GM21576 (cell line): ENCODE measurements around the gene TMC1.

Source experiments
- ATAC-seq: cut with Tn5 transposase; IDR thresholded peaks from one replicate; pipeline ENCODE4 v1.9.1; 2021; ENCODE audit warnings: mild to moderate bottlenecking, moderate library complexity; ENCODE audit not compliant: unreplicated experiment

Gene TMC1

DNA sequence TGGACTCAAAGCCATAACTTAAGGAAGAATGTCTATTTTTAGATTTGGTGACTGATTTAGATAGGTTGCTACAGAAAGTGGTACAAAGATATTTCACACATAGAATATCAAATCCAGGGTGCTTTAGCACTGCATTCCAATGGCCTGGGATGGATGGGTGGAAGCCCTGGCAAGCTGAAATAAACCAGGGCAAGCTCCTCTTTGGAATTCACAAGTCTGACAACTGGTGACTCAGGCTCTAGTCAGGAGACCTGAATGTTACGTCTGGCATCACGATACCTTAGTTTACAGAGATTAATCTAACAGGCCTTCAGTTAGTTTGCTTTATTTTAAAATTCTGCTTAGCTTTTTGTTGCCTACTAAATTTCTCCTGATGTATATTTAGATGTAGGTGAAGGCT lies 144.0 kb downstream of the TMC1 start:
- ATAC-seq, result no peak

DNA sequence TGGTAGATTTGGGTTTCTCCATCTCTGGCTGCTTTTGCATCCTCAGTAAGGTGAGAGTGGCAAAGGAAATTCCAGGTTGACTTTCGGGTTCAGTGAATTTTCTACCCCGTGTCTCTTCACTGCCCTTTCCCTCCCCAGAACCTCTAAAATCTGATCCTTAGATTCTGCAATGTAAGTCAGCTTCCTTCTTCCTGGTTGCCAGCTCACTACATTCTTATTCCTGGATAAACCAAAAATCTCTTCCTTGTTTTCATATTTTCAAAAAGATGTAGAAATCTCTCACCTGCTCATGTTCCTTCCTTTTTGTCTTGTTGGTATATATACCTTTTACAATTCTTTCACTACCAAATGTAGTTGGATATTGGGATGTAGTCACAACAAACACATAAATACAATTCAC lies 145.8 kb downstream of the TMC1 start:
- no peak for ATAC-seq

DNA sequence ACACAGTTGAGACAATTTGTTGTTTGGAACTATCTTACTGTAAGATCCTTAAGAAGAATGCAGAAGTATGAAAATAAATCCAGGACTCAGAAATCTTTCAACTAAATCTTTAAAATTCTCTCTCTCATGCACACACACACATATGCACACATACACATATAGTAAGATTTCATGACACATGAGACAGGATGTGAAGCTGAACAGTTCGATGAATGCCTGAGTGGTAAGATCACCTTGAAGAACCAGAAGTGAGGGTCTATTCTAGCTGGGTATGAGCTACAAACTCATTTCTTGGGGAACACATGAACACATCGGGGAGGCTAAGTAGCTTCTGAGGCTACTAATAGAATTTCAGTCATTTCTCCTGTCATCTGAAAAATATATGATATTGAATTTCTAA lies 153.6 kb downstream of the TMC1 start:
- no peak for ATAC-seq

DNA sequence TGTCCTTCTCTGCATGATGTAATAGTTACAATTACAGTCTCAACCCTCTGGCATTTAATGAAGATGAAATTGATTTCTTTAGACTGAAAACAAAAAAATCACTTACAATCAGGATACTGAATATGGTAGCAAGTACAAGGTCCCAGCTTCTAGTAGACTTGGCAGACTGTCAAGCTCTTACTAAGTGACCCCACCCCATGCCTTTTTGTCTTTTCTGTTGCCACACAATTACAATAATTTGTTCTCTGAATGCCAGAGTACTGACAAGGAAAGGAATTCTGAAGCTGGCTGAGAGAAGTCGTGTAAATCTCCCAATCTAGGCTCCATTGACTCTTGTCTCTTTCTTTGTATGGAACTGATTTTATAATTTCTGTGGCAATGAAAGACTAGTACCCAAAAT lies 154.2 kb downstream of the TMC1 start:
- ATAC-seq, result no peak

DNA sequence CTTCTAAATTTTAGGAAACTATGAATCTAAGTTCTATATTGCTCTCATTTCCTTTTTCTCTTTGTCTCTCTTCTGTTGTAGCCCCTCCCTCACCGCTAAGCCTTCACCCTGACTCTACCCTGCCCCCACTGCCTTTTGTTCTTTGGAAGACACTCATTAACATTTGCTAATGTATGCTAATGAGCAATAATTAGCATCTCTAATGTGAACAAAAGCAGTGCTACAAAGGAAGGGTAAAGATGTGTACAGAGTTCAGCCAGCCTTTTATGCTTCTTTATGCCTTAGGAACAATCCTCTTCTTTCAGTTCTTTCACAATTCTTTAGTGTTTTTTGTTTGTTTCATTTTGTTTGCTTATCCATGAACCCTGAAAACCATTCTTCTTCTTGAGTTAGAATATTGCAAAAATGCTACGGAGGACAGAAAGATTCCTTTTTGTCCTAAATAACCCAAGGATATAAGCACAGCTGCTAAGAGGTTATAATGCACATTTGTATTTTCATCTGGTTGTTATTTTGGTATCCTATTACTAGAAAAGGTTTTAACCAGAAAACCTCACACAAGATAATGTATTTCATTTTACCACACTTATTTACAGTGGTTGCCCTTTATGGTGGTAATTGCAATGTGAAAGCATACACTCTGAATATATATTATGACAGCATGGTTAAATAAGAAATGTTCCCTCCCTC lies 159.3 kb downstream of the TMC1 start:
- ATAC-seq, result no peak

DNA sequence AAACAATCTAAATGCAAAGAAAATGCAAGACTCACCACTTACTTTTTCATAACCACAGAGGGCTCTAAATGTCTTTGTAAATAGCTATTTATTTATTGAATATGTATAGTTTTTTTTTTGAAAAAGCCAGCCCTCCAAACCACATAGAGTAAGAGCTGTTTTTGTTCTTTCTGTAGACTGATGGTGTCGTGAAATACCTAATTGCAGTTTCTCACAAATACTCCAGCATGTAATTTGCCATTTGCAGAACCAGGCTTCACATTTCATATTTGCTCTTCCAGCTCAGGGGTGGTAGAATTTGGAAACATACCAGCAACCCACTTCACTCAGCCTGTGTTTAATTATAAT lies 159.8 kb downstream of the TMC1 start:
- ATAC-seq, result no peak

DNA sequence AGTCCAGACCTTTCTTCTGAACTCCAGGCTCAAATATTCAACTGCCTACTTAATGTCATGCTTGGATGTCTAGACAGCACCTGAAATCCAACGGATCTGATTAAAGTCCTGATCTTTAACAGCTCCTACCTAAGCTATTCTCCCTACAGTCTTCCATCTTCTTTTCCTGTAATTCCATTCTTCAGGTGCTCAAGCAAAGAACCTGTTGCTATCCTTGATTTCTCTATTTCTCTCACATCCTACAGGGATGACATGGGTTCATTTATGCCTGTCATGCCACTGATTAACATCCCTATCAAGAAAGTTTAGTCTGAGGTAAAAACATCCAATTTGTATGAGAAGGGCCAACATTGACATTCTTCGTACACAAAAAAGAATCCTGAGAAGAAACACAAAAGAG lies 163.2 kb downstream of the TMC1 start:
- ATAC-seq, result no peak

DNA sequence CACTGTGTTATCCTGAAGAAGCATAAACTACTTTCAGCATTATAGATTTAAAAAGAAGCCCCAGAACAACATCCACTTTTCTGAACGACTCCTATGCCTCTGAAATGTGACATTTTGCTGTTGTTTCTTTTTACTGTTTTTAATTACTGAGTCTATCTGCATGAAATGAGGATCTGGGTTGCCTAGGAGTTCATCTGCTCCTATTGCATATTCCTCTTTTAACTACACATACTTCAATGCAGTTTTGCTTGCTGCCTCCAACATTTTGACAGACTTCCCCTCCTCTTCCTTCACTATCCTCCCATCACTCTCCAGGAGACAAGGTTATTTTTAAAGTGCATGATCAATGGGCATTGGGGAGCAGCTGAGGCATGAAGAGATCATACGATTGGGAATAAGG lies 164.5 kb downstream of the TMC1 start:
- ATAC-seq, result no peak

DNA sequence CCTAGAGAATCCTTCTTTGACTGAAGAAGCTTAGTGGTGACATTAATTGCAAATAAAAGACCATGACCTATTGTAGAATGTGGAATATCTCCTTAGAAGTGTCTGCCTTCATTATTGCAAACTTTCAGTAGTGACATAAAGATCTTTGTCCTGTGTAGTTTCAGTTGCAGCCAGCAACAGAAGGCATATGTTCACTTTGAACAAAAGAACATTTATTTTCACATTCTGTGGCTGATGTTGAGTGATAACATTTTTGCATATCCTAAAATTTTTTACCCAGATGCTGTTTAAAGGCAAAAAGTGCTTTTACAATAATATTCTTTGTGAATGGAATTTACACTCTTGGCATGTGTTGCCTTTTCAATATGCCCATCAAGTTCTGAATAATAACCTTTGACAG lies 165.9 kb downstream of the TMC1 start:
- no peak for ATAC-seq

DNA sequence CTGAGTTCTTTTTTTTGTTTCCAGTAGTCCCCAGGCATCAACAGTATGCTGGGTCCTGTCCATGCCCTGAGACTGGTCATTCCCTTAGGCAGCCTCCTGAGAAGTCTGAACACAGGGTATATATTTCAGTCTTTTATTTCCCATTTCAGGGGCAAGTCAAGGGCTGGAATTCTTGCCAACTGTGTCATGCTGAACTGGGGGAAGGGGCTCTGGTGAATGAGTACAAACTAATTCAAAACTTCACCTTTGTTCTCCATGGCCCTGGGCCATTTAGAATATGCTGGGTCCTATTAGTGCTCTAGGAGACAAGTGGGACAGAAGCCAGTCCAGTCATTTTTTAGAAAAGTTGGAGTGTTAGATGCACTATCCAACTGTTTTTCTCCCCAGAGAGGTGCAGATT lies 170.3 kb downstream of the TMC1 start:
- no peak for ATAC-seq

DNA sequence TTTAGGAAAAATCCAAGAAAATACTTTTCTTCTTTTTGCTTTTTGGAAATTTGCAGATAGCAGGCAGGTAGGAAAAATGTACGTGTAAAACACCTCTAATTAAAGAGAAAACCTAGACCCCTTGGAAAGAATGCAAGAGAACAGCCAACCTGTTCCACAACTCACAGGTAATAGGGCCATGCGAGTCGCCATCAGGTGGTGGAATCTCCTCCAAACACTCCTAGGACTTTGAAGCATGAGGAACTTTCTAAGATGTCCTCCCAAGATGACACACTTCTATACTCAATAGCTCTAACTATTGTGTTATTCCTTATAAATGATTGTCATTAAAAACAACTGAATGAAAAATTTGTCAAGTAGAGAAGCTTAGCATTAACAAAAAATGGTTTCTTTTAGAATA lies 174.0 kb downstream of the TMC1 start:
- no peak for ATAC-seq

DNA sequence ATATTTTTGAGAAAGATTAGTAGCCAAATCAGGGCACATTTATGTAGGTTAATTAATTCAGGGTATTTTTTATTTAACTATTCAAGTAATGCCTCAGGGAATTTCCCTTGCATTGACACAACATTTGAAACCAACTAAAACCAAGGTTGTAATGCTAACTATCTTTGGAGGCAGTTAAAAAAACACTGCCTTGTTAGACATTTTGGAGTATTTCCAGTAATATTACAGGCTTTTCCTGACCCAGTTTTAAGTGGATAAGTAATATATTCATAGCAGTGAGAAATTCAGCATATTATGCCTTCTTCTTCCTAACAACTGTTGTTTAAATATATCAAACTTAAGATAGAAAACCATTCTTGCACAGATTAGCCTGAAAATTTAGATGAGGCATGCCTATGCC lies 175.1 kb downstream of the TMC1 start:
- no peak for ATAC-seq

DNA sequence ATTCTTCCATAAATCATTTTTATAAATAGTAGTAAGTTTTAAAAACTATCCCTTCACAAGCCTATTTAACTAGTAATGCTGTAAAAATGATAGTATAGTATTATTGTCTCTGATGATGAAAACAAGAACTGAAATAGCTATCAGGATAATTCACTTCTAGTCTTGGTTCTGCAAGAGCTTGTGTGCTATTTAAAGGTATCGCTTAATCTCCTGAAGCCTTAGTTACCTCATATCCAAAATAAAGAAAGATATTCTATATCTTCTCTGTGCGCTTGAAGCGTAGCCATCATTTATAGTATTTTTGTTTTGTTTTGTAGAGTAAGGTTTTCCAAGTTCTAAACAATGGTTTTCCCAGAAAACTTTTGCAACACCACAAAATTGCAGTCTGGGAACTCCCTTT lies 180.1 kb downstream of the TMC1 start:
- no peak for ATAC-seq

DNA sequence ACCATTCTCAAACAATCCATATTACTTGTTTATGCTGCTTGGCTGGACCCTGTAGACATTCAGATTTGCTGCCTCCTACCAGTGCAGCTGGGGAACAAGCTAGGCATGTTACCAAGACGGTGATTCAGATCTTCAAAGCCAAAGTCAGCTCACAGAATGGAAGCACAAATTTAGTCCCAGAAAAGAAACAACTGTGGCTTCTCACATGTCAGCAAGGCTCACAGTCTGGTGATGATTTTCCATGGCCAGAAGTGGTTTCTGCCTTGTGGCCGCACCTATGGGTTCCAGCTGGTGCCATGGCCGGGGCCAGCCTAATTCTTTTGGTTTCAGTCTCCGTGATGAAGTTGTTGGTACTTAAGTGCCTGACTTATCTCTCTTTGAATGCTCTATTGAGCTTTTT lies 182.2 kb downstream of the TMC1 start:
- ATAC-seq, result no peak

DNA sequence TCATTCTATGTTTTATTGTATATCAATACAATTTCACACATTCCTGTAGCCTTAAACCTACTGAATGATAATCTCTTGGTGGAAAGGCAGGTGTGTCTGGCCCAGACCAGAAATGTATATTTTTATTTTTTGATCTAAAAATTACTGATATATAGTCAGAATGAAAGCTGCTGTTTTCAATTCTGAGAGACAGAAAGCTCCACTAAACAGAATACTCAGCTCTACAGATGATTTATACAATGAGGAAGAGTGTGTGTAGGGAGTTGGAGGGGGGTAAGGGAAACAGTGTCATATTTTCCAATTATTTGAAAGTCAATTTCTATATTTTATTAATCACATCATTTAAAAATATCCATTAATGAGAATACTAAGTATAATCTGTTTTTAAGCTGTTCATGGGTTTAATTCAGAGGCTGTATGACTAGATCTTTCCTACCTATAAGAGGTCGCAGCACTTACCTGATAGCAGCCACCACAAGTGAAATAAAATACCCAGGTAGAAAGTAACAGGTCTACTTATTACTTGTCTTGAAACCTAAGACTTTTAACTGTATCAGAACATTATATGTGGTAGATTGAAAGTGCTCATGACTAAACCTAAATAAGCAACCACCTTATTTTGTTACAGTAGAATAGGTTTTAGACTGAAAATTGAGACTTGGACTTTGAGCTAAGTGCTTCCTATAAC lies 183.4 kb downstream of the TMC1 start:
- ATAC-seq, result no peak

DNA sequence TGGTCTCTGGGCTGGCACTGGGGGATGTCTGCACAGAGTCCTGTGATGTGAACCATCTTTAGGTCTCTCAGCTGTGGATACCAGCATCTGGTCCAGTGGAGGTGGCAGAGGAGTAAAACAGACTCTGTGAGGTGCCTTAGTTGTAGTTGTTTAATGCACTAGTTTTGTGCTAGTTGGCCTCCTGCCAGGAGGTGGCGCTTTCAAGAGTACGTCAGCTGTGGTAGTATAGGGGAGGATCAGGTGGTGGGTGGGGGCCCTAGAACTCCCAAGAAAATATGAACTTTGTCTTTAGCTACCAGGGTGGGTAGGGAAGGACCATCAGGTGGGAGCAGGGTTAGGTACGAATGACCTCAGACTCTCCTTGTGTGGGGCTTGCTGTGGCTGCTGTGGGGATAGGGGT lies 197.1 kb downstream of the TMC1 start:
- ATAC-seq, result no peak

DNA sequence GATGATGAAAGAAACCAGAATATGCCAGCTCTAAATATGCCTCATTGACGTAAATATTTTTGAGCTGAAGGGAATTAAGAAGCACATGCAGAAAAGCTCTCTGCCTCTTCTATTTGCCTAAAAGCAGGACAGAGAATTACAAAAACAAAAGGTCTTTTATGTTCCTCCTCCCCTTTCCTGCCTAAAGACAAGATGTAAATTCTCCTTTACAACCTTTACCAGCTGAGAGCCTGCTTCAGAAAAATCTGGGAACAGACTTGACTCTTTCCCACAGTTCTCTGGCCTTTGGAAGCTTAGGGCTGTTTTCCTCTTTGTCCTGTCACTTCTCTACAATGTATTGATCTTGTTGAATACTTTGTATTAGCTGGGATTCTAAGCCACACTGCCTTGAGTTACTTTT lies 199.7 kb downstream of the TMC1 start:
- ATAC-seq, result no peak

DNA sequence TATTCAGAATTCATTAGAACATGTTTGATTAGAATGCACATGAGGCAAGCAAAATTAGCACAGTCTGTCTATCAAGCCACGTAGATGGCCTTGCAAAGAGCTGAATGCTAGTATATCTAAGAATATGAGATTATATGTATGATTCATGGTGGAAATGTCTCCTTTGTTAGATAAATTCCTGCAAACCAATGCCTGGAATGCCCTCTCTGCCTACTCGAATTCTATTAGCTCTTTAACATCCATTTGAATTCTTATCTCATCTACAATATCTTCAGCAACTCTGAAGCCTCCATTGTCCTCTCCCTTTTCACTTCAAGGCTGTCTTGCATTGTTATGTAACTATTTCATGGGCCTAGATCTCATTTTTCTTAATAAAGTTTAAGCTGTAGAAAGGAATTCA lies 205.5 kb downstream of the TMC1 start:
- no peak for ATAC-seq

DNA sequence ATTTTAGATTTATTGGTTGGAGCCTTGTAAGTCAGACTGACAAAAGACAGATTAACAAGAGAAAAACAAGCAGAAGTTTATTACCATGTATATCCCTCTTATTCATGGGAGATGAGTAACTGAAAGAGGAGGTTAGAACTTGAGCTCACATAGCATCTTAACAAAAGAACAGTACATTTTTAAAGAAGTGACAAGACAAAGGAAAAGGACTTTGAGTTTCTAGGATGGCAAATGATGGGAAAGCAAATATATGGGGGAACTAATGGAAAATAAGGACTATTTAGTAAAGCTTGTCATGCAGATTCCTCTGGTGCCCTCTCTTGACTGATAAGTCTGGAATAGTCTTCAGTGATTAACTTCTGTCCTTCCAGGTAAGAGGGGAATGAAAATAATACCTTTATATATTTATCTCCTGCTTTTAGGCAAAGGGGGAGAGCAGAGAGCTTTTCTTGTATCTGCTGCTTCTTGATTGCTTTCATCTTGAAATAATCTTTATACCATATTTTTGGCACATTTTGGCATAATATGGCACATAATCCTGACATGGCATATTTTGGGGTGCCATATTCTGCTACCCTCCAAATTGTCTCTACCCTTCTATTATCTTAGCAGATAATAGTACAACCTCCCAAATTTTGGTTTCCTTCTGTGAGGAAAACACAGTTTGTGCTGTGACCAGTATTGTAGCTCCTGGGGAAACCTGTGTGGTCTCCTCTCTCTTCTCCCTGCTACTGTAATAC lies 206.8 kb downstream of the TMC1 start:
- no peak for ATAC-seq

DNA sequence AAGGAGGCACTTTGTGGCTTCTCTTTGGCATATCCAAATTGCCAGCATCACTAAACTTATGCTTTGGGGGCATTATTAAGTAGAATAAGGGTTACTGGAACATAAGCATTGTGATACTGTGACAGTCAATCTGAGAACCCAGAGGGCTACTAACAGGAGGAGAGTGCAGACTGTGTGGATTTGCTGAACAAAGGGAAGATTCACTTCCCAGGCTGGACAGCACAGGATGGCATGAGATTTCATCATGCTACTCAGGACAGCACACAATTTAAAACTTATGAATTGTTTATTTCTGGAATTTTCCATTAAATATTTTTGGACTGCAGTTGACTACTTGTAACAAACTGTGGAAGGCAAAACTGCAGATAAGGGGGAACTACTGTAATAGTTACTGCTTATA lies 212.5 kb downstream of the TMC1 start:
- no peak for ATAC-seq

DNA sequence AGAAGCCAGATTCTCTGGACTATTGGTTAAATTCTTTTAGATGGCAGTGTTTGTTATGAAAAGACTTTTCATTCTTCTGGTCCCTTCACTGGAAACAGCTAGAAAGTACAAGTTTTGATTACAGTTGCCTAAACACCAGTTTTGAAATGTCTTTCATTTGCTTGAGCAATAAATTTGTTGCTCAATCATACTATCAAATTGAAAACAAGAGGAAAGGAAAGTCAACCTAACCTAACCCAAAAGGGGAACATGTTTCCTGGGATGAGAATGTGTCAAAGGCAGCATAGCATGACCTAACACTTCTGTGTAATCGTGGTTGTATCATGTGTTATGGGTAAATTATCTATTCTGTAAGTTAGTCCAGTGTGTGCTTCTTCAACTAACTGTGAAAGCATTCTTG lies 213.2 kb downstream of the TMC1 start:
- no peak for ATAC-seq

DNA sequence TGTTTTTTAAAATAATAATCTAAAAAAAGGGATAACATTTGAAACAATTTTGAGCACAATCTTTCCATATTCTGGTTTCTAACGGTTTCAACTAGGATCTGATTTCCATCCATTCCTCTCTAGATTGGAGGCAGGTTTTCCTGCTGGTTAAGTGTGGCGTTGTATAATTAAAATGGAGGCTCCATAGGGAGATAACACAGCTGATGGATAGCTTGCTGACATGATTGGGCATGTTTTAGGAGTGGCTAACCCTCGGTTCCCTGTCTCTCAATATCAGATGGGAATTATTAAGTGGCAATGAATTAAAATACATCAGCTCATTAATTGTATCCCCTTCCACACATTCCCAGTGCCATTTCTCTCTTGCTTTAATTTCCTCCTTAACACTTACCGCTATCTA lies 222.4 kb downstream of the TMC1 start:
- ATAC-seq, result no peak
